Mesendoderm (in vitro differentiated cells): Measurements from ENCODE around the gene LRP2.
A peak's percentile ranks its signal among the peaks of the same experiment; 100 is the strongest.
"Not testable (repeated sequence)": the region's sequence is repeated elsewhere in the genome, so short reads cannot be mapped to it uniquely, and the experiment has no call there.

ENCODE experiments used
- DNase-seq: peaks from one replicate; pipeline ENCODE4 v3.0.0; 2013
- H2AK5ac ChIP-seq: 2 replicates; pipeline ENCODE4 v1.6.1; 2013; ENCODE audit warnings: low read length, inconsistent platforms
- H2BK120ac ChIP-seq: 2 replicates; pipeline ENCODE4 v1.6.1; 2013; ENCODE audit warnings: low read depth, mild to moderate bottlenecking, low read length, moderate library complexity, mixed read lengths
- H2BK15ac ChIP-seq: replicated peaks from 2 replicates; pipeline ENCODE4 v1.6.1; 2013; ENCODE audit warnings: low read depth, mild to moderate bottlenecking, moderate library complexity
- H2BK5ac ChIP-seq: 2 replicates; pipeline ENCODE4 v1.6.1; 2013; ENCODE audit warnings: low read length, inconsistent platforms
- H3K18ac ChIP-seq: 2 replicates; pipeline ENCODE4 v1.6.1; 2013; ENCODE audit warnings: mild to moderate bottlenecking, low read length, mixed read lengths
- H3K23ac ChIP-seq: one replicate; pipeline ENCODE4 v1.6.1; 2013; ENCODE audit warnings: low read length
- H3K27ac ChIP-seq: 2 replicates; pipeline ENCODE4 v1.5.1; 2013; ENCODE audit warnings: low read depth, mild to moderate bottlenecking, inconsistent platforms, low read length, moderate library complexity
- H3K27me3 ChIP-seq: 2 replicates; pipeline ENCODE4 v1.6.1; 2013; ENCODE audit warnings: low read length, control low read depth, mild to moderate bottlenecking, inconsistent platforms; ENCODE audit not compliant: insufficient read depth, poor library complexity
- H3K36me3 ChIP-seq: 2 replicates; pipeline ENCODE4 v1.6.1; 2013; ENCODE audit warnings: low read length, inconsistent platforms; ENCODE audit not compliant: control insufficient read depth, insufficient read depth
- H3K4ac ChIP-seq: one replicate; pipeline ENCODE4 v1.6.1; 2013; ENCODE audit warnings: low read depth, mild to moderate bottlenecking, low read length, moderate library complexity
- H3K4me1 ChIP-seq: 2 replicates; pipeline ENCODE4 v1.6.1; 2013; ENCODE audit warnings: low read depth, low read length, inconsistent platforms; ENCODE audit not compliant: control insufficient read depth
- H3K4me2 ChIP-seq: 2 replicates; pipeline ENCODE4 v1.6.1; 2013; ENCODE audit warnings: low read length
- H3K4me3 ChIP-seq: 2 replicates; pipeline ENCODE4 v1.5.1; 2013; ENCODE audit warnings: mild to moderate bottlenecking, low read length
- H3K56ac ChIP-seq: one replicate; pipeline ENCODE4 v1.6.1; 2013; ENCODE audit warnings: low read length
- H3K79me1 ChIP-seq: 2 replicates; pipeline ENCODE4 v1.6.1; 2013; ENCODE audit warnings: low read length, inconsistent platforms
- H3K79me2 ChIP-seq: 2 replicates; pipeline ENCODE4 v1.6.1; 2013; ENCODE audit warnings: mild to moderate bottlenecking, low read length; ENCODE audit not compliant: control insufficient read depth, insufficient read depth
- H3K9ac ChIP-seq: 2 replicates; pipeline ENCODE4 v1.6.1; 2013; ENCODE audit warnings: low read length, inconsistent platforms
- H4K5ac ChIP-seq: one replicate; pipeline ENCODE4 v1.6.1; 2013; ENCODE audit warnings: low read length
- H4K8ac ChIP-seq: one replicate; pipeline ENCODE4 v1.6.1; 2013; ENCODE audit warnings: low read depth, mild to moderate bottlenecking, control low read depth, low read length, moderate library complexity
- WGBS: extraction: QIAGEN DNeasy Blood & Tissue Kit; methylation state at CpG from one replicate; pipeline ENCODE4 v1.1.7; 2013; ENCODE audit warnings: low lambda C conversion rate, missing lambda C conversion rate; ENCODE audit not compliant: insufficient coverage; ENCODE audit errors: extremely low coverage; 5-methylcytosine and 5-hydroxymethylcytosine counted together

LRP2 gene

GRCh38 chr2:169136428-169136827, 225.9 kb downstream of the LRP2 start:
- Histone ChIP-seq H3K56ac (peak overlapping the region; percentile 65), H2BK120ac (peak overlapping the region; percentile 65), H3K4ac (peak overlapping the region; percentile 93), H3K27ac (peak overlapping the region; percentile 81), H3K18ac (peak overlapping the region; percentile 93), H3K4me1 (peaks cover 13% of the 10 kb centered on the region)
- H3K23ac ChIP-seq, H3K79me1 ChIP-seq, H2AK5ac ChIP-seq, H3K9ac ChIP-seq, H4K5ac ChIP-seq, H3K79me2 ChIP-seq, H3K4me2 ChIP-seq, H2BK5ac ChIP-seq, H4K8ac ChIP-seq, H3K27me3 ChIP-seq, H3K4me3 ChIP-seq, H3K36me3 ChIP-seq, H2BK15ac ChIP-seq: not testable (repeated sequence)
- no CpG with 5 or more reads among the region's 5 CpGs for WGBS
- peak; percentile 68 for DNase-seq

DNA sequence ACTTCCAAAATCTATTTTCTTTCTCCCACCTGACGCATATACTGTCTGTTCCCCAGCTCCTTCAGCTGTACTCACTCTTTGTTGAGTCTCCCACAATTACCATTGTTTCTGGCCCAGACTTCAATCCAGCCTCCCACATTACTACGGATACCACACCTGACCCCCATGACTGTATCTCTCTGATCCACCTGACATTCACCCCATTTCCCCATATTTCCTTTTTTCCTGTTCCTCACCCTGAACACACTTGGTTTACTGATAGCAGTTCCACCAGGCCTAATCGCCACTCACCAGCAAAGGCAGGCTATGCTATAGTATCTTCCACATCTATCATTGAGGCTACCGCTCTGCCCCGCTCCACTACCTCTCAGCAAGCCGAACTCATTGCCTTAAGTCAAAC, 228.1 kb downstream of the LRP2 start:
- not testable (repeated sequence) for H3K4me1 ChIP-seq, H3K4me2 ChIP-seq, H3K4me3 ChIP-seq, H3K79me1 ChIP-seq, H4K8ac ChIP-seq, H3K23ac ChIP-seq, H3K56ac ChIP-seq, H3K27ac ChIP-seq, H3K18ac ChIP-seq, H2BK120ac ChIP-seq, H3K27me3 ChIP-seq, H2AK5ac ChIP-seq, H2BK15ac ChIP-seq, H3K4ac ChIP-seq, H3K9ac ChIP-seq, H3K36me3 ChIP-seq, H3K79me2 ChIP-seq, H4K5ac ChIP-seq, DNase-seq, H2BK5ac ChIP-seq
- WGBS = no CpG with 5 or more reads among the region's 6 CpGs

- WGBS = no CpG with 5 or more reads among the region's 9 CpGs
- no peak overlapping the region for H2BK15ac ChIP-seq
- H2AK5ac ChIP-seq = no peak overlapping the region
- peak; percentile 59 for DNase-seq
- H3K4me3 ChIP-seq = no peak overlapping the region
- H3K79me2 ChIP-seq = no peaks in the 10 kb centered on the region
- no peak overlapping the region for H4K8ac ChIP-seq
- H3K27me3 ChIP-seq = no peaks in the 10 kb centered on the region
- H3K18ac ChIP-seq = peak overlapping the region; percentile 51
- H3K4me1 ChIP-seq = peaks cover 2% of the 10 kb centered on the region
- H3K27ac ChIP-seq = no peak overlapping the region
- H3K4me2 ChIP-seq = no peak overlapping the region
- no peaks in the 10 kb centered on the region for H3K36me3 ChIP-seq
- H3K4ac ChIP-seq = peak overlapping the region; percentile 36
- H2BK5ac ChIP-seq = no peak overlapping the region
- H3K23ac ChIP-seq = no peak overlapping the region
- no peaks in the 10 kb centered on the region for H3K79me1 ChIP-seq
- no peak overlapping the region for H3K9ac ChIP-seq
- no peak overlapping the region for H2BK120ac ChIP-seq
- no peak overlapping the region for H3K56ac ChIP-seq
- no peak overlapping the region for H4K5ac ChIP-seq
Observed at GRCh38 chr2:169131587-169132512, 230.5 kb downstream of the LRP2 start.

- Histone ChIP-seq H3K79me1 (no peaks in the 10 kb centered on the region), H2AK5ac (no peak overlapping the region), H4K5ac (no peak overlapping the region), H3K56ac (peak overlapping the region; percentile 36), H3K4ac (no peak overlapping the region), H2BK120ac (no peak overlapping the region), H3K27me3 (no peaks in the 10 kb centered on the region), H3K23ac (no peak overlapping the region), H2BK15ac (no peak overlapping the region), H3K9ac (no peak overlapping the region), H3K36me3 (no peaks in the 10 kb centered on the region), H3K18ac (no peak overlapping the region), H3K4me3 (no peak overlapping the region), H2BK5ac (no peak overlapping the region), H3K27ac (no peak overlapping the region), H3K79me2 (no peaks in the 10 kb centered on the region), H3K4me1 (no peaks in the 10 kb centered on the region), H4K8ac (no peak overlapping the region), H3K4me2 (no peak overlapping the region)
- no CpG with 5 or more reads among the region's 5 CpGs for whole genome bisulfite sequencing
- DNase-seq = no peak
Observed at GRCh38 chr2:169129703-169130243, 232.6 kb downstream of the LRP2 start.

DNA sequence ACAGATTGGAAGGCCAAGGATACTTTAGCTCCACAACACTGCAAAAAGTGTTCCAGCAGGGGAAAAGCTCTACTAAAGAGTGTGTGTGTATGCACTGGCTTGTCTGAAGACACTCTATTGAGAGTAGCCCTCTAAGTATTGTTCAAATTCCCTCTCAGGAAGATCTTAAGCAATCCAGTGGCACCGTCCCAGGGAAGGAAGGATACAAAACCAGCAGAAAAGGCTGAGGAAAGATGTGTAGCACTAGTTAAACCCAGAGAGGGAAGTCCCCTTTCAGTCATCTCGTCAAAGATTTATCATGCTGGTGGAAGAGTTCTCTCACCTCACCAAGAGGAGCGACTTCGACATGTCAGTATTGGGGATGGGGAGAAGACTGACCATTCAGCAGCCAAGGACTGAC, 242.5 kb downstream of the LRP2 start:
- no peaks in the 10 kb centered on the region for H3K79me1 ChIP-seq
- no peaks in the 10 kb centered on the region for H3K36me3 ChIP-seq
- no peak for DNase-seq
- no peak overlapping the region for H3K9ac ChIP-seq
- no peak overlapping the region for H4K8ac ChIP-seq
- H3K4me2 ChIP-seq = no peak overlapping the region
- H3K4me3 ChIP-seq = no peak overlapping the region
- H2AK5ac ChIP-seq = no peak overlapping the region
- H3K27me3 ChIP-seq = no peaks in the 10 kb centered on the region
- WGBS = no CpG with 5 or more reads among the region's 4 CpGs
- H3K4me1 ChIP-seq = no peaks in the 10 kb centered on the region
- H2BK120ac ChIP-seq = no peak overlapping the region
- H3K79me2 ChIP-seq = no peaks in the 10 kb centered on the region
- no peak overlapping the region for H2BK5ac ChIP-seq
- H3K4ac ChIP-seq = no peak overlapping the region
- no peak overlapping the region for H3K27ac ChIP-seq
- H3K23ac ChIP-seq = no peak overlapping the region
- no peak overlapping the region for H2BK15ac ChIP-seq
- no peak overlapping the region for H4K5ac ChIP-seq
- no peak overlapping the region for H3K18ac ChIP-seq
- H3K56ac ChIP-seq = no peak overlapping the region
